HCT116 (cell line): ENCODE results near the gene ZBTB47.

Experiments
- CEBPB ChIP-seq: IDR thresholded peaks from 2 replicates; pipeline ENCODE4 v1.6.1; 2012; ENCODE audit warnings: low read depth
- EZH2 ChIP-seq: fragments of 200-600 bp; sonication (generic); IDR thresholded peaks from 2 replicates; pipeline ENCODE4 v1.6.1; 2017; ENCODE audit warnings: antibody characterized with exemption, mixed run types

DNA sequence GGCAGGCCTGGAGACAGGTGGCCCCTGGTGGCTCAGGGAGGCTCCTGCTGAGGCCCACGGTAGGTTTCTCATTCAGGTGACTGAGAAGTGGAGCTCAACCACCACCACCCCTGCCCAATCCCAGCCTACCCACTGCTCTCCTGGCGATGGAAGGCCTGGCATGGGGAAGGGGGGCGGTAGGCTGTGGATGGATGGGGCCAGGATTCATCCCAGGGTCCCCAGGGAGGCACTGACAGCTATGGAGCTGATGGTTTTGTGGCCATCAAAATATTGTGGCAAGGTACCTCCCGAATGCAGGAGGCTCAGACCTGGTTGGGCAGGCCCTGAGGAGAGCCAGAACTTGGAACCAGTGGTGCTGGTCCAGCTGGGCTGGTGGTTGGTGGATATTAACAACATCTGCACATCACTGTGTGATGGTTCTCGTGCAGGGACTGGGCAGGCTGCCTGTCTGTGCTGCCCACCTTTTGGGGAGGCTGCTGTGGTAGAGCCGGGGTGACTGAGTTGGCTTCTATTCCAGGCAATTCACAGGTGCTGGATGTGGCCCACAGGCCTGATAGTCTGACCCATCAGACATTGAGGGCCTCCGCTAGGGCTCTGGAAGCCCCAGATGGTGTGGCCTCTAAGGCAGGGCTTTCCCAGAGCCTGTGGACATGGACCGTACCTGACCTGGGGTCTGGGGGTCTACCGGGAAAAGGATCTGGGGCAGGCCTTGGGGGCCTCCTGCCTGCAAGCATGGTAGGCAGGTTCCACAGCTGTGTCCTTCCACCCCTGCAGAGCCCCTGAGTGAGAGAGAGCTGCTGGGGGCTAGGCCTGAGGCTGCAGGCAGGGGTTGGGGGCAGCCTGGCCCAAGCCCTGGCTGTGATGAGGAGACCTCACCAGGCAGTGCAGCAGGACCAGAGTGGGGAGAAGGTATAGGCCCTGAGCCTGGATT lies 3.4 kb downstream of the ZBTB47 start:
- TF ChIP-seq CEBPB (no peak), EZH2 (no peak)
